Stimulated activated CD4-positive, alpha-beta T cell treated with anti-CD3 and anti-CD28 coated beads, TNF-alpha, amount 100 ng/mL, for 4 hours (primary cell): ENCODE data around the gene SLC23A2.
"Not testable (repeated sequence)": the region's sequence is repeated elsewhere in the genome, so short reads cannot be mapped to it uniquely, and the experiment has no call there.

Source experiments
- DNase-seq, 3 experiments: peaks; one replicate each; pipeline ENCODE4 v3.0.0-alpha.2; 2020; ENCODE audit warnings: low read depth in 3 of 3

The SLC23A2 gene

GRCh38 chr20:4936392-4936850 is 64.9 kb downstream of the SLC23A2 start:
- no peak for DNase-seq

GRCh38 chr20:4932061-4932460 is 69.2 kb downstream of the SLC23A2 start:
- no peak for DNase-seq

- DNase-seq: no peak
These were observed 71.5 kb downstream of the SLC23A2 start for GRCh38 chr20:4929686-4930397.

- DNase-seq: no peak
These were observed 74.7 kb downstream of the SLC23A2 start for GRCh38 chr20:4926531-4927156.

GRCh38 chr20:4925842-4926530 is 75.3 kb downstream of the SLC23A2 start:
- no peak for DNase-seq

GRCh38 chr20:4924446-4924845 is 76.9 kb downstream of the SLC23A2 start:
- no peak for DNase-seq

- DNase-seq: no peak
These were observed 77.3 kb downstream of the SLC23A2 start for GRCh38 chr20:4924032-4924431.

GRCh38 chr20:4922186-4922585 is 79.1 kb downstream of the SLC23A2 start:
- no peak for DNase-seq

- not testable (repeated sequence) for DNase-seq
These were observed 80.0 kb downstream of the SLC23A2 start for GRCh38 chr20:4921271-4921670.

GRCh38 chr20:4920655-4921054 is 80.7 kb downstream of the SLC23A2 start:
- DNase-seq: no peak

- DNase-seq: no peak
These were observed 81.2 kb downstream of the SLC23A2 start for GRCh38 chr20:4920131-4920530.

GRCh38 chr20:4919047-4919704 is 82.1 kb downstream of the SLC23A2 start:
- DNase-seq: no peak

- DNase-seq: no peak
These were observed 82.8 kb downstream of the SLC23A2 start for GRCh38 chr20:4918473-4918872.

- DNase-seq: no peak
These were observed 84.1 kb downstream of the SLC23A2 start for GRCh38 chr20:4916971-4917881.

- no peak for DNase-seq
These were observed 88.2 kb downstream of the SLC23A2 start for GRCh38 chr20:4913147-4913546.

GRCh38 chr20:4912380-4913142 is 88.7 kb downstream of the SLC23A2 start:
- DNase-seq: no peak

GRCh38 chr20:4910951-4911350 is 90.4 kb downstream of the SLC23A2 start:
- no peak for DNase-seq

- no peak for DNase-seq
These were observed 95.7 kb downstream of the SLC23A2 start for GRCh38 chr20:4905613-4906012.

GRCh38 chr20:4905195-4905594 is 96.1 kb downstream of the SLC23A2 start:
- DNase-seq: no peak

GRCh38 chr20:4904127-4904860 is 97.0 kb downstream of the SLC23A2 start:
- no peak for DNase-seq
